D721Med (cell line): Measurements from ENCODE around the gene UBL4A.

Experiments used
- DNase-seq: peaks from one replicate; pipeline ENCODE4 v3.0.0; 2011; ENCODE audit warnings: low spot score; ENCODE audit not compliant: insufficient read length
- FAIRE-seq: peaks from 2 replicates; lab custom pipeline; 2011; peaks lifted over from hg19 to GRCh38; lab: Jason Lieb, UNC
- CTCF ChIP-seq: IDR thresholded peaks from 2 replicates; pipeline ENCODE4 v1.5.1; 2012; ENCODE audit warnings: mild to moderate bottlenecking, control low read depth; ENCODE audit not compliant: insufficient read depth; ENCODE audit errors: missing control alignments

Gene UBL4A

DNA sequence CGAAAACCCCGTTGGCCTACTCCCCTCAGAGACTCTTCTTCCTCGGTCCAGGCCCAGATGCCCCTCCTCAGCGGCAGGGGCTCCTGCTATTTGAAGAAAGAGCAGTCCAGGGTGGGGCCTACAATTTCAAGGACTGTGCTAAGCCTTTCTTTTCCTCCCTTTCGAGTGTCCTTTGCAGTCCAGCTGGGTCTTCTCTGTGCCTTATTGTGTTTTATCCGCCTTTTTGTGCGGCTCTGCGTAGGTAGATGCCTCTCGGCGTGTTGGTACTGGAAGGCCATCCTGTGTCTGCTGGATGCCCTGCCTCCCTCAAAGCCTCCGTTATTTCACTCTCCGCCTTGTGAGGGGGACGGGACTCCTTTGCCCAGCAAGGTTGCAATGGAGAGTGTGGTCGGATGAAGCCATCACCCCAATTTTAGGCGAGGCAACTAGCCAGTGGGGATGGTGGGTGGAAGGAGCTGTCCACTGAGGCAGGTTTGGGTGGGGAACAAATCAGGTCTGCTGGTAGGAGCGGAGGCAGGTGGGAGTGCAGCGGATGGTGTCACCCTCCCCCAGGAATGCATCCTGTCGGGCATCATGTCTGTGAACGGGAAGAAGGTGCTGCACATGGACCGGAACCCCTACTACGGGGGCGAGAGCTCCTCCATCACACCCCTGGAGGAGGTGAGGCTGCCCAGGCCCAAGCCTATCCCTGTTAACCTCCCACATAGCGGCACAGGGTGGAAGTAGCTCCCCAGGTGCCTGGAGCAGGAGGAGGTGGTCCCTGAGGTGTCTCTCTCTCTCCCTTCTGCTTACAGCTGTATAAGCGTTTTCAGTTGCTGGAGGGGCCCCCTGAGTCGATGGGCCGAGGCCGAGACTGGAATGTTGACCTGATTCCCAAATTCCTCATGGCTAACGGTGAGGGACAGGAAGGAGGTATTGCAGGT, 48.2 kb downstream of the UBL4A start:
- no peak for TF ChIP-seq CTCF
- FAIRE-seq (no peak), DNase-seq (no peak)

- peak; percentile 41 for DNase-seq
- no peak for FAIRE-seq
- no peak for TF ChIP-seq CTCF
Observed at GRCh38 chrX:154436983-154437752, 49.2 kb downstream of the UBL4A start, which contains the start of gene GDI1. Gene GDI1, plus strand, starts transcription at chrX:154437154. Its CDS starts 101 bp downstream, at chrX:154437255.

DNA sequence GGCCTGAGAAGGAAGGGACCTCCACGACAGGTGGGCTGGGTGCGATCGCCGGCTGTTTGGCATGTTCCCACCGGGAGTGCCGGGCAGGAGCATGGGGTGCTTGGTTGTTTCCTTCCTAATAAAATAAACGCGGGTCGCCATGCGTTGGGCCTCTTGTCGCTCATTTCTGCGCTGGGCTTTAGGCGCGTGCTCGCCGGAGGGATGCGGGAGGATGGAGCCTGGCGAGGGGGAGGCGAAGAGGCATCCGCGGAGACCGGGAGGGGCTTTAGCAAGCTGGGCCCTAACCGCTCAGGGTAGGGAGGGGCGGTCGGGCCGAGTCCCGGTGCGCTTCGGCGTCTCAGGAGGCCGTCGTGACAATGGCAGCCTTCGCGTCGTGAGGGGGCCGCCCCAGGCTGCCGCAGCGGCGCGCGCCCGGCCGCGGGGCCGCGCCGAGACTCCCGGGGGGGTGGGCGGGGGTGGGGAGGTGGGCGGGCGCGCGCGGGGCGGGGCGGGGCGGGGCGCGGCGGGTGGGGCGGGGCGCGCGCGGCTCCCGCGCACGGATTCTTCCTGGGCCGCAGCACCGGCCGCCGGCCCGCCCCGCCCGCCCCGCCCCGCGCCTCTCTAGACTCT, 49.9 kb downstream of the UBL4A start:
- TF ChIP-seq CTCF, result no peak
- FAIRE-seq (no peak), DNase-seq (peak; percentile 67)

DNA sequence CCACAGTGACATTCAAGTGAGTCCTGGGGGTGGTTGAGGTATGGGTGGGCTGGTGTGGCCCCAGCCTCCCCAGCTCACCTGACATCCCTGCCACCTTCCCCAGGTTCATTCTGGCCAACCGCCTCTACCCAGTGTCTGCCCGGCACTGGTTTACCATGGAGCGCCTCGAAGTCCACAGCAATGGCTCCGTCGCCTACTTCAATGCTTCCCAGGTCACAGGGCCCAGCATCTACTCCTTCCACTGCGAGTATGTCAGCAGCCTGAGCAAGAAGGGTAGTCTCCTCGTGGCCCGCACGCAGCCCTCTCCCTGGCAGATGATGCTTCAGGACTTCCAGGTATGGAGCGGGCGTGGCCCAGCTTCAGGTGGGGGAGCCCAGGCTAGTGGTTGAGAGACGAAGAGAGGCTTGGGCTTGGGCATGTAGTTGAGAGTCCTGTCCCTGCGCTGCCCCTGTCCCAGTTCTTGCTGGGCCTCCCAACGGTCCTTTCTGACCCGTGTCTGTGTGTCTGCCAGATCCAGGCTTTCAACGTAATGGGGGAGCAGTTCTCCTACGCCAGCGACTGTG, 51.2 kb downstream of the UBL4A start:
- no peak for TF ChIP-seq CTCF
- FAIRE-seq, result no peak
- no peak for DNase-seq

DNA sequence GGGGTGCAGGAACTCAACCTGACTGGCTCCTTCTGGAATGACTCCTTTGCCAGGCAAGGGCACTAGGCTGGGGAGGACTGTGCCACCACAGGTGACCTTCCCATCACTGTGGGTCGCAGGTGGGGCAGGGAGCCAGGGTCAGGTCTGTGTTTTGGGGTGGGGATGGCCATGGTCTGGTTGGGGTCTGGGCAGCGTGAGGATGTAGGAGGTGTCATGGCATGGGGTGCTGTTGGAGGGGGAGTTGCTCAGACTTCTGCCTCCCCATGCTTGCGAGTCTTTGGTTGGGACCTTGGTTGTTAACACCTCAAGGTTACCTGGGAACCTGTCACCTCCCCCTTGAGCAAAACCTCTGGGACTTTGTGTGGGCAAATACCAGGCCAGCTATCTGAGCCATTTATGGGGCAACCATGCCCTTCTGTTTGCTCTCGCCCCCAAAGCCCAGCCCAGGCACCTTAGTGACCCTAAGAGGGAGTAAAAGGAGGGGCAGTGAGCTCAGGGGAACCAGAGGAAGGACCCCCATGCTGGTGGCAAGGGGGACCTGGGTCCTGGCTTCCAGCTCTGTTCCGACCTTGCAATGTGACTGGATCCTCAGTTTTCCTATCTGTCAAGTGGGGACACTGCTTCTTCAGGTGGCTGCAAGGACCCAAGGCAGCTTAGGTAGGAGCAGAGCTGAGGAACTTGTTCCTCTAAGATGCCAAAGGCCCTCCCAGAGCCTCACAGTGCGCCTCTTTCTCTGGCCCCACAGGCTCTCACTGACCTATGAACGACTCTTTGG, 51.8 kb downstream of the UBL4A start:
- no peak for FAIRE-seq
- DNase-seq, result no peak
- no peak for TF ChIP-seq CTCF
